Vagina (tissue), 2 donors: Measurements from ENCODE around the gene PRSS38. TPM values are rescaled to one million over a fixed set of nuclear protein-coding genes. Genes with fewer than 3 reads are reported as not detected.
"Not testable (repeated sequence)": the region's sequence is repeated elsewhere in the genome, so short reads cannot be mapped to it uniquely, and the experiment has no call there.

ENCODE experiments used
- DNase-seq, 2 donors: peaks; one replicate each; pipeline ENCODE4 v3.0.0-alpha.2; 2017; ENCODE audit errors: extremely low spot score in 2 of 2
- H3K27ac ChIP-seq: fragments of 200-600 bp; sonication (generic); one replicate; pipeline ENCODE4 v1.5.1; 2019
- H3K27me3 ChIP-seq: fragments of 200-600 bp; sonication (generic); one replicate; pipeline ENCODE4 v1.5.1; 2019
- H3K36me3 ChIP-seq, 2 donors: fragments of 200-600 bp; sonication (generic); one replicate each; pipeline ENCODE4 v1.5.1; 2017 to 2019
- H3K4me1 ChIP-seq: fragments of 200-600 bp; sonication (generic); one replicate; pipeline ENCODE4 v1.5.1; 2019
- H3K4me3 ChIP-seq, 2 donors: fragments of 200-600 bp; sonication (generic); 1 replicate in 1 of 2; 2 replicates in 1 of 2; pipeline ENCODE4 v1.5.1; 2016 to 2019
- H3K9me3 ChIP-seq: fragments of 200-600 bp; sonication (generic); one replicate; pipeline ENCODE4 v1.5.1; 2019
- CTCF ChIP-seq, 3 experiments: fragments of 450-650 bp in 2 of 3; fragments of 200-600 bp in 1 of 3; sonication (generic) in 1 of 3; IDR thresholded peaks; one replicate each; pipeline ENCODE4 v1.5.1; 2017 to 2019; ENCODE audit warnings: antibody characterized with exemption in 3 of 3, mild to moderate bottlenecking in 2 of 3, moderate library complexity in 2 of 3
- POLR2A ChIP-seq, 2 donors: fragments of 450-650 bp; IDR thresholded peaks; one replicate each; pipeline ENCODE4 v1.6.1; 2017; ENCODE audit warnings: antibody characterized with exemption in 2 of 2, mild to moderate bottlenecking in 2 of 2, moderate library complexity in 2 of 2
- POLR2AphosphoS5 ChIP-seq, 2 donors: sonication (generic); formaldehyde crosslinking; IDR thresholded peaks; one replicate each; pipeline ENCODE4 v1.9.0; 2017; ENCODE audit warnings: antibody characterized with exemption in 2 of 2, mild to moderate bottlenecking in 2 of 2, low read depth in 1 of 2; ENCODE audit not compliant: insufficient read depth in 1 of 2
- intact Hi-C: fragments of 100-400 bp; cut with DNase I; formaldehyde crosslinking; loops from one replicate; pipeline ENCODE4 v1.15.1; 2023
- total RNA-seq: library from RNA; depleted of rRNA; stranded (reverse); fragments of >200 nt; gene quantifications from one replicate; pipeline ENCODE4 v1.2.3, GENCODE V29; 2016

The PRSS38 gene
- total RNA-seq, 1 donor from 2014 or later = not detected

GRCh38 chr1:227845519-227845918, 30.0 kb downstream of the PRSS38 start:
- Histone ChIP-seq H3K9me3 (no peaks in the 10 kb centered on the region), H3K36me3 (no peaks in the 10 kb centered on the region), H3K4me3 (no peak overlapping the region), H3K27ac (no peak overlapping the region), H3K4me1 (no peaks in the 10 kb centered on the region), H3K27me3 (no peaks in the 10 kb centered on the region)
- intact Hi-C loops = no loop called here
- no peak for DNase-seq
- TF ChIP-seq CTCF (IDR thresholded peaks at IDR 0.05) (no peak), POLR2AphosphoS5 (IDR thresholded peaks at IDR 0.05; ENCODE audit: insufficient read depth in 1 of 2, low read depth in 1 of 2) (no peak), POLR2A (IDR thresholded peaks at IDR 0.05) (no peak)

GRCh38 chr1:227846265-227846858, 30.9 kb downstream of the PRSS38 start:
- H3K4me1 ChIP-seq = no peaks in the 10 kb centered on the region
- H3K9me3 ChIP-seq = no peaks in the 10 kb centered on the region
- H3K27me3 ChIP-seq = no peaks in the 10 kb centered on the region
- DNase-seq = no peak
- H3K36me3 ChIP-seq = no peaks in the 10 kb centered on the region
- H3K27ac ChIP-seq = no peak overlapping the region
- intact Hi-C loops = no loop called here
- TF ChIP-seq POLR2AphosphoS5 (IDR thresholded peaks at IDR 0.05; ENCODE audit: insufficient read depth in 1 of 2, low read depth in 1 of 2) = no peak
- TF ChIP-seq POLR2A (IDR thresholded peaks at IDR 0.05) = no peak
- TF ChIP-seq CTCF (IDR thresholded peaks at IDR 0.05) = no peak
- H3K4me3 ChIP-seq = no peak overlapping the region

- intact Hi-C loops, H3K9me3 ChIP-seq: not testable (repeated sequence)
These were observed 31.6 kb downstream of the PRSS38 start for GRCh38 chr1:227847046-227847445.

GRCh38 chr1:227848430-227848932, 33.0 kb downstream of the PRSS38 start:
- TF ChIP-seq CTCF (IDR thresholded peaks at IDR 0.05) (no peak), POLR2AphosphoS5 (IDR thresholded peaks at IDR 0.05; ENCODE audit: insufficient read depth in 1 of 2, low read depth in 1 of 2) (no peak), POLR2A (IDR thresholded peaks at IDR 0.05) (no peak)
- no peaks in the 10 kb centered on the region for H3K27me3 ChIP-seq
- no peak overlapping the region for H3K27ac ChIP-seq
- H3K36me3 ChIP-seq = no peaks in the 10 kb centered on the region
- no peaks in the 10 kb centered on the region for H3K4me1 ChIP-seq
- no peaks in the 10 kb centered on the region for H3K9me3 ChIP-seq
- intact Hi-C loops = no loop called here
- H3K4me3 ChIP-seq = no peak overlapping the region
- DNase-seq = no peak

More at GRCh38 chr1:227847046-227847445, 31.6 kb downstream of the PRSS38 start:
- DNase-seq, H3K4me3 ChIP-seq, H3K27me3 ChIP-seq, H3K4me1 ChIP-seq, H3K36me3 ChIP-seq, H3K27ac ChIP-seq: not testable (repeated sequence)

- no peaks in the 10 kb centered on the region for H3K27me3 ChIP-seq
- H3K4me1 ChIP-seq = no peaks in the 10 kb centered on the region
- intact Hi-C loops = no loop called here
- H3K27ac ChIP-seq = no peak overlapping the region
- no peak for DNase-seq
- H3K9me3 ChIP-seq = no peaks in the 10 kb centered on the region
- H3K4me3 ChIP-seq = no peak overlapping the region
- TF ChIP-seq POLR2A (IDR thresholded peaks at IDR 0.05) (no peak), POLR2AphosphoS5 (IDR thresholded peaks at IDR 0.05; ENCODE audit: insufficient read depth in 1 of 2, low read depth in 1 of 2) (no peak), CTCF (IDR thresholded peaks at IDR 0.05) (no peak)
- H3K36me3 ChIP-seq = no peaks in the 10 kb centered on the region
These were observed 33.8 kb downstream of the PRSS38 start for GRCh38 chr1:227849251-227849650.
